ENCODE results near the gene DNAH17. TPM values are rescaled to one million over a fixed set of nuclear protein-coding genes. Genes with fewer than 3 reads are reported as not detected.
A peak's percentile ranks its signal among the peaks of the same experiment; 100 is the strongest.

The DNAH17 gene
- total RNA-seq, 1 experiment from 2014 or later: 0.16 TPM

DNA sequence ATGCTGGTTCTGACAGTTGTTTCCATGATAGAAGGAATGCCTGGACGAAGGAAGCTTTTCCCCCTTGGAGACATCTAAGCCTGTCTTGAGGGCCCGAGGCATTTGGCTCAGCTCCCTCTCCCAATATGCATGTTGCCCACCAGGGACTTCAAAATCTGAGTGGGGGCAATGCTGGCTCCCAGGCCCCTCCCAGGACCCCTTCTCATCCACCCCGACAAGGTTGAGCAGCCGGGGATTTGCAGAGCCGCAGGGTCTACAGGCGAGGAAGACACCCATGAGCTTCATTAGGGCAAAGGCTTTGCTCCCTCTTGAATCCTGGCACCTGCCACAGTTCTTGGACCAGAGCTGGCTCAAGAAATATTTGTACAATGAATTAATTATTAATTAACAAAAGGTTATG, 25.1 kb upstream of the DNAH17 start:
- no peak for DNase-seq (ENCODE audit: low spot score)

DNA sequence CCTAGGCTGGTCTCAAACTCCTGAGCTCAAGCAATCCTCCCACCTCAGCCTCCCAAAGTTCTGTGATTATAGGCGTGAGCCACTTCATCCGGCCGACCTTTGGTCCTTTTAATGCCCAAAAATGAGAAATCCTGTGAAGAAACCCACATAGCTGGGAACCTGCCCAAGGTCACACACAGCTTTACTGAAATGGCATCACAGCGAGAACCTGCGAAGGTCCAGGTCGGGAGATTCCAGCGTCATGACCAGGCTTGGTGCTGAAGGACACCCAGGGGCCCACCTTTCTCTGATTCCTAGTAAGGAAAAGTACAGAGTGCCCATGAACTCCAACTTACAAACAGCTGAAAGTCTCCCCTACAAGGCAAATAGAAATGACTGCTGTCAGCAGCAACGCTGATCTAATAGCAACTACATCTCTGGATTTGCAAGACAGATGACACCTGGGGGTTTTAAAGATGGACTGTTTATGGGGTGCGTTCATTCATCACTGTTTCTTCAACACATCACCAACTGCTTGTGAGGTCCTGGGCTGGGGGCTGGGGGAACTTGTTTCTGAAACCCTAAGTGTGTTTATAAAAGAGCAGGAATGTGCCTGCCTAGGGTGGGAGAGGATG, 24.5 kb upstream of the DNAH17 start:
- DNase-seq (ENCODE audit: low spot score): no peak

DNA sequence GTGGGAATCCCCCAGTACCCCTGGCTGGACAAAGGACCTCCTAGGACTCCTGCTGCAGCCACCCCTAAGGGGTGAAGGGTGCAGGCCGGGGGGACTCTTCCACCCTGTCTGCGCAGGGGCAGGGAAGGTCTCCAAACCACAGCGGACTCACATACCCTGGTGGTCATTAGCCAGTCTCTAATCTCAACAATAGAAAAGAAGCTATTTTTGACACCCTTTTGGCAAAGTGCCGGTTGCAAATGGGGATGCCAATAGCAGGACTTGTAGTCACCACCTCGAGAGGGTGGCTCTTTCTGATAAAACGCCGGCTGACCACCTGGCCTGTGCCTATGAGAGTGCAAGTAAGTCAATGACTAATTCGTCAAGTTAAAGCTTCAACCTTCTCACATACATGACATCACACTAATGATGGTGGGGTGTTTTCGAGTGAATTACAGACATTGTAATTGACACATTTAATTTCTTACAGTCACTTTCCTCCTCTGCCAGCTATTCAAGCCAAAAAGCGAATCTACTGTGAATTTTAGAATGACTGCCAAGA, 23.1 kb upstream of the DNAH17 start:
- peak; percentile 89 for DNase-seq (ENCODE audit: low spot score)

DNA sequence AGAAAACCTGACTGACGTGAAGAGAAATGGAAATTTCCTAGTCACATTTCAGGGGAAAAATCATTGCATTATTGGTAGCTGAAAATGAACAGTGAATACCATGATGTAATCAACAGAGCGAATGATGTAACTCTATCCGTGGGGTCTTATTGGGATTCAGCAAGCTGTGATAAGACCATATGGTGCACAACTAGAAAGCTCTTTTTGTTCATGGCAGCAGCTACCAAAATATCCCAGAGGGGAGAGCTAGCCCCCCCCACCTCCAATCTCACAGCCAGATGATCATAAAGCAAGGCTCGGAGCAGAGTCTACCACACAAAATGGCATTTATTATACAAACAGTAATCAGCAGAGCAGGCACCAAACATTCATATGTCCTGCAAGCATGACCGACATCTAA, 22.2 kb upstream of the DNAH17 start:
- DNase-seq (ENCODE audit: low spot score): no peak

DNA sequence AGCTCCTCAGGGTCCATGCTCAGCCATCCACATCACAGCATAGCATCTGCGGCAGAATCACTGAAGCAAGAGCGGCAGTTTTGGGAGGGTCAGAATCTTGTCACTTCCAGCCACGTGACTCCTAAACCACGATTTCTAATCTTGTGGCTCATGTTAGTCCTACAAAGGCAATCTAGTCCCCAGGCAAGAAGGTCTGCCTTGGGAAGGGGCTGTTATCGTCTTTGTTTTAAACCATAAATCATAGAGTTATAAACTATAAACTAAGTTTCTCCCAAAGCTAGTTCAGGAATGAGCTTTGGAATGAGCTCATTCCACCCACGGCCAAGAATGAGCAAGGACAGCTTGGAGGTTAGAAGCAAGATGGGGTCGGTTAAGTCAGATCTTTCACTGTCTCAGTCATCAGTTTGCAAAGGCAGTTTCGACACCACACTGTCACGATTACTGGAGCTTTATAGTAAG, 20.8 kb upstream of the DNAH17 start:
- no peak for DNase-seq (ENCODE audit: low spot score)

DNA sequence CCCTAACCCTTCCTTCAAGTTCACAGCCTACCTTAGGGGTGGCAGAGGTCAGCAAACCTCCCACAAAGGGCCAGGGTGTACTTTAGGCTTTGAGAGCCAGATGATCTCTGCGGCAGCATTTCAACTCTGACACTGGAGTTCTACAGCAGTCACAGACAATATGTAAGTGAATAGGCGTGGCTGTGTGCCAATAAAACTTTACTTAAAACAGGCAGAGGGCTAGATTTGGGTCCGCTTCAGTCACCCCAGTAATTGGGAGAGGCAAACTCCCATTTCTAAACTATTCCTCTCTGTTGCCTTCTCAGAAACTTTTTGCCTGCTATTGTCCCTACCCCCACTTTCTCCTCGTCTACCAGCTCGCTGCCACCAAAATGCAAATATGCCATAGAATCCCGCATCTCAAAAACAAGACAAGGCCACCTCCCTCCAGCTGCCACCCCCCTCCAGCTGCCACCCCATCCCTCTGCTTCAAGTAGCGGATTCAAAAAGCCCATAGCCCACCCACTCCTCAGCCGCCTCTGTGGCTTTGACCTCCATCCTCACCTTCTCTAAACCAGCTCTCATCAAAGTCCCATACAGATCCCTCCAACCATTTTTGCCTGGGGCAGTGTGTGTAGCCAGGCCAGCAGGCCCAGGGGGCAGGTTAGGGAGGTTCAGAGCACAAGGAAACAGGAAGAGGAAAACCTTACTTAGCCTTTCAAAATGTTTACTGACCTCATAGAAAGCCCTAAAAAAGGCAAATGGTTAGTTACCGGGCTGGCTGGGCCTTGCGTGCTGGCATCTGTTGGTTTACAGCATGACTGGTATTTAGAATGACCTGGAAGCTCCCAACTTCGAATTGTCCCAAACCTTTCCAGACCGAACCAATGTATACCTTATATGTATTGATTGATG, 19.9 kb upstream of the DNAH17 start:
- DNase-seq (ENCODE audit: low spot score): no peak

DNA sequence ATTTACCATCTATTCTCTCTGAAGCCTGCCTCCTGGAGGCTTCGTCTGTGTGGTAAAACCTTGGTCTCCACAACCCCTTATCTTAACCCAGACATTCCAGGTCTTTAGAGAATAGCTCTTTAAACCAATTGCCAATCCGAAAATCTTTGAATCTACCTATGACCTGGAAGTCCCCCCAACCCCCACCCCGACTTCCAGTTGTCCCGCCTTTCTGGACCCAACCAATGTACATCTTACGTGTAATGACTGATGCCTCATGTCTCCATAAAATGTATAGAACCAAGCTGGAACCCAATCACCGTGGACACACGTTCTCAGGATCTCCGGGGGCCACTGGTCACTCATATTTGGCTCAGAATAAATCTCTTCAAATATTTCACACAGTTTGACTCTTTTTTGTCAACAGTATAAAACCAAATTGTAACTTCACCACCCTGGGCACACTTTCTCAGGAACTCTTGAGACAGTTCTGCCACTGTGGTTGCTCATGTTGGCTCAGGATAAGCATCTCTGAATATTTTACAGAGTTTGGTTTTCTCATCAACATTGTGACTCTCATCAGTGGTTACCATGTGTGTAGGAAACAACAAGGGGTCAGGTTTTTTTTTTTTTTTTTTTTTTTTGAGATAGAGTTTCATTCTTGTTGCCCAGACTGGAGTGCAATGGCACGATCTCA, 18.1 kb upstream of the DNAH17 start:
- no peak for DNase-seq (ENCODE audit: low spot score)

DNA sequence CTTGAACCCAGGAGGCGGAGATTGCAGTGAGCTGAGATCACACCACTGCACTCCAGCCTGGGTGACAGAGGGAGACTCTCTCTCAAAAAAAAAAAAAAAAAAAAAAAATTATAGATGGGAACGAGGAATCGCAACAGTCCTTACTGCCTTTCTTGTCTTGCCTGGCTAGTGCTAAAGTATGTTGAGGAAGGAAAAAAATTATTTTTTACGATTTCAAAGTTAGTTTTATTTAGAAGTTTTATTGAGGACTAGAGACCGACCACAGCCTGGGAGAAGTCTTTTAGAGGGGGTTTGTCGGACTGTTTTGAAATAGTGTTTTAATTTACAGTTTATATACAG, 15.8 kb upstream of the DNAH17 start:
- no peak for DNase-seq (ENCODE audit: low spot score)

DNA sequence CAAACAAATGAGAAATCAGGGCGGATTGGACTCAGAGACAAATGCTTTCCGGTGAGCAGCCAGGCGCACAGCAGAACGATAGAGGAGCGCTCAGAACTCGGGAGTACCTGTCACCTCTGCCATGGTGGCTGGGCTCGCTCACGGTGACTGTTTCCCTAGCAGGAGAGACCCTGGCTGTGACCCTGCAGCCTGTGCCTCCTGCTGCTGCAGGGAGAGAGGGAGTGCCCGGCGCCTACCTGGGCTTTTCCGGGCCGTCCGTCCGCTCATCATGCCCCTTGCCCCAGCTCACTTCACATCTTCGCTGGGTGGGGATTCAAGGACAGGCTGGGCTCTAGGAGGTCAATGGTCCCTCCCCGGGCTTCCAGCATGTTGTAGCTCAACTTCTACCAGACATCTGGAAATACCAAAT, 14.1 kb upstream of the DNAH17 start:
- DNase-seq (ENCODE audit: low spot score): no peak

DNA sequence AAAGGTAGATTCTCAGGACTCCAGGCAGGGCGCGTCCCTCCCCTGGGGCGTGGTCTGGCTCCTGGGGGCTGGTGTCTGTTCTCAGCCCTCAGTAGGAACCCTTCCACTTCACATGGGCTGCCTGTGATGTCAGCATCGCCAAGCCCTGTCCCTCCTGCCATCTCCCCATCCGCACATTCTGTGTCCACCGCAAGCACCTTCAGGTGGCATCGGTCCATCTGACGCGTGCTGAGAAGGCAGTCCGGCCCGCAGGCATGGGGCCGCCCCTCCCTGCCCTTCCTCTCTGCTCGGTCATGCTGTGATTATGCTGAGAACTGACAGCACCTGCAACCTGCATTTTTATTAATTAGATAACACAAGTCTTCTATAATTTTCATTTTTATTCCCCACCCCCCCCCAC, 12.7 kb upstream of the DNAH17 start:
- DNase-seq (ENCODE audit: low spot score): peak; percentile 32

DNA sequence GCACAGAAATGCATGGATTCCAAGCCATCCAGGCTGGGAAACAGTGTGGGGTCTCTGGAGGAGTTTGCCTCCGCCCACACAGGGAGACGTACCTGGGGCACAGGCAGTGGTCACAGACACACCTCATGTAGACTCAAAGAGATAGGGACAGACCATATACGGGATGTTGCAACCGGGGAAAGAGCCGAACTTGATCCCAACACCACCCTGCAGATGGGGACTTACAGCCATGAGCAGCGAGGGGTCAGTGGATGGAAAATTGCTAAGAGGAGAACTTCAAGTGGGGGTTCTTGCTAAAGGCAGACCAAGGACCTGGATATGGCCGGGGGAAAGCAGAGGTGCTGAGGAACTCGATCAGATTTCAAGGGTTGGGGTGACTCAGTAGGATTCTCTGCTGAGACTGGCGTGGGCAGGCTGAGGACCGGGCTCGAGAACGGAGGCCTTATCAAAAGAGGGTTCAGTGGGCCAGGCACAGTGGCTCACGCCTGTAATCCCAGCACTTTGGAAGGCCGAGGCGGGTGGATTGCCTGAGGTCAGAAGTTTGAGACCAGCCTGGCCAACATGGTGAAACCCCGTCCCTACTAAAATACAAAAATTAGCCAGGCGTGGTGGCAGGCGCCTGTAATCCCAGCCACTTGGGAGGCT, 12.0 kb upstream of the DNAH17 start:
- no peak for DNase-seq (ENCODE audit: low spot score)

DNA sequence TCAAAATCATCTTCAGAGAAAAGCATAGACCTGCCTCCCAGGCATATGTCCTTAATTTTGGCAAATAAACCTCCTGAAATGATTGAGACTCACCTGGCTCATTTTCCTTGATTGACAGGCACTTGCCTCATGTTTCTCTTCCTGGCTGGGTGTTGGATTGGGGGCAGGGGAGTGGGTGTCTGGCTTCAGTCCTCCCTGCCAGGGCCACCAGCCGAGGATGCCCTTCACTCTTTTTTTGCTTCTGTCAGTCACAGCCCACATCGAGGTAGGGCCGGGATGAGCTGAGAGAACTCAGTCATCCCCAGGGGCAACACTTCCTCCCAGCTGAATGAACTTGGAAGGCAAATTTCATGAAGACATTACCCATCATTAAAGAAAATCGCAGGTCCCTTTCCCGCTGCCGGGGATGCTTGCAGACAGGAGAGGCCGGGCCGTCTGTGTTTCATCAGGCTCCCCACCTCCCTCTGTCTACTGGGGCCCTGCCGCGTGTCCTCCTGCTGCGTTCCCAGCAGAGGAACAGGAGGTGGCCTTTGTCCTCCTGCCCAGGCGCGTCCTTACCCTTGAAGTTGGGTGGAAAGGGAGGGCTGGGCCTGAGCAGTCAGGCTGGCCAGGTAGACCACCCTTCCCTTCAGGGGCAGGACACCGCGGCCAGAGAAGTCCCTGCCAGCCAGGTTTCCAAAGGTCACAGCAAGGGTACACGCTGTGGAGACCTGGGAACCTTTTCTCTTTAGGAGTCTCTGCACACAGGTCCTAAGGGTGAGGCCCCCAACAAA, 11.2 kb upstream of the DNAH17 start:
- no peak for DNase-seq (ENCODE audit: low spot score)

DNA sequence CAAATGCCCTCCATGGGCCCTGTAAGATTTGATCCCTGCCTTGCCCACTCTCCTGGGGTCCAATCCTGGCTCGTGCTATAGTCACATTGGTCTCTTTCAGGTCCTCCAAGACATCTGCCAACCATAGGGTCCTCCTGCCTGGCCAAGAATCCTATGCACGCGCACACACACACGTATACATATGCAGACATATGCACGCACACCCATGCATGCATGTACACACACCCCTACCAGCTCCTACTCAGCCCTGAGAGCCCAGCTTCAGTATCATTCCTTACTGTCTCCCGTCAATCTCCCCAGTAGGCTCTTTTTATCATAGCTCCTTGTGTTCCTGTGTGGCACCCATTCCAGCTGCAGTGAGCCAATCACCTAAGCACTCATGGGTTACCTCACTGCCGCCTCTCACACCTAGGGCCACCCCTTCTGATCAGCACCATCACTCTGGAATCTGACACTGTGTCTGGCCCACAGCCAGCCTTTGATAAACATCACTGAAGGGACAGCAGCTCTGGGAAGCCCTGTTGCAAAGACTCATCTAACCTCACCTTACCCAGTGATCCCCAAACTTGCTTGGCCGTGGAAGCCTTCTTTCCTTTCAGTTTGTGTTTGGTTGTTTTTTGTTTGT, 7.9 kb upstream of the DNAH17 start:
- no peak for DNase-seq (ENCODE audit: low spot score)

DNA sequence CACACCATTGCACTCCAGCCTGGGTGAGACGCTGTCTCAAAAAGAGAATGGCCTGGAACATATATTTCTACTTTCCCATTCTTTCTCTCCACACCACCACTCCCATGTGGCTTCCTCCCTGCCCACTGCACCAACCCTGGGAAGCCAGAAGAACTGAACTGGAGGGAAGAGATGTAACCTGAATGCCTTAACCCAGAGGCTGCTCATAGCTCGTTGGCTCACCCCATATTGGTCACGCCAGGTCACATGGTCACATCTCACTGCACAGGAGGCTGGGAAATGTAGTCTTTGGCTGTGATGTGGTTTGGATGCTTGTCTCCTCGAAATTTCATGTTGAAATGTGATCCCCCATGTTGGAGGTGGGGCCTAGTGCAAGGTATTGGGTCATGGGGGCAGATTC, 5.9 kb upstream of the DNAH17 start:
- peak; percentile 13 for DNase-seq (ENCODE audit: low spot score)

DNA sequence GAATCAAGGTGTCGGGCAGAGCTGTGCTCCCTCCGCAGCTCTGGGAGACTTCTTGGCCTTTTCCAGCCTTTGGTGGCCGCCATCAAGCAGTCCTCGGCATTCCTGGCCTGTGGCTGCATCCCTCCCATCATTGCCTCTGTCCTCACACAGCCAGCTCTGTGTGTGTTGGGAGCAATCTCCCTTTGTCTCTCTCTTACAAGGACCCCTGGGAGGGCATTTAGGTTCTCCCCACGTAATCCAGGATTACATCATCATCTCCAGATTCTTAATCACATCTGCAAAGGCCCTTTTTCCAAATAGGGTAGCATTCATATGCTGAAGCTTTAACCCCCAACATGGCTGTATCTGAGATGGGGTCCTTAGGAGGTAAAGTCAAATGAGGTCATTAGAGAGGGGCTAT, 4.1 kb upstream of the DNAH17 start:
- no peak for DNase-seq (ENCODE audit: low spot score)

DNA sequence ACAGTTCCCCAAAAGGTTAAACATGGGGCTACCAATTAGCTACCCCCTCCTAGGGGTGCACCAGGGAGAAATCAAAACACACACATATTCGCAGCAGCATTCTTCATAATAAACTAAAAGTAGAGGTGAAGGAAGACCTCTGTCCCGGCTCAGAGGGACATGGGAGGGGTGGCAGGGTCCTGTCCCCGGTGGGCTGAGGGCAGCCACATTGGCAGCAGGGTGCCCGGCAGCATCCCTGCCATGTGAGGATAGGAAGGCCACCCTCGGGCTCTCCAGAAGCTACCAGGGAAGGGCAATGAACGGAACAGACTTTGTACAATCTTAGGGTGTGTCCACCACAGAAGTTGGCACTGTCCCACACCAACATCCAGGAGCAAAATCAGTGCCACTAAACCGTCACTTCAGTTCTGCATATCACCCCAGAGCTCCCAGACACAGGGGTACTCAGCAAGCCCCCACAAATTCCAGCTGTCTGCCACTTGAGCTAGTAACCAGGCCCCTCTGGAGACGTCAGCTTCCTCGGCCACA, 3.1 kb upstream of the DNAH17 start:
- DNase-seq (ENCODE audit: low spot score): no peak

DNA sequence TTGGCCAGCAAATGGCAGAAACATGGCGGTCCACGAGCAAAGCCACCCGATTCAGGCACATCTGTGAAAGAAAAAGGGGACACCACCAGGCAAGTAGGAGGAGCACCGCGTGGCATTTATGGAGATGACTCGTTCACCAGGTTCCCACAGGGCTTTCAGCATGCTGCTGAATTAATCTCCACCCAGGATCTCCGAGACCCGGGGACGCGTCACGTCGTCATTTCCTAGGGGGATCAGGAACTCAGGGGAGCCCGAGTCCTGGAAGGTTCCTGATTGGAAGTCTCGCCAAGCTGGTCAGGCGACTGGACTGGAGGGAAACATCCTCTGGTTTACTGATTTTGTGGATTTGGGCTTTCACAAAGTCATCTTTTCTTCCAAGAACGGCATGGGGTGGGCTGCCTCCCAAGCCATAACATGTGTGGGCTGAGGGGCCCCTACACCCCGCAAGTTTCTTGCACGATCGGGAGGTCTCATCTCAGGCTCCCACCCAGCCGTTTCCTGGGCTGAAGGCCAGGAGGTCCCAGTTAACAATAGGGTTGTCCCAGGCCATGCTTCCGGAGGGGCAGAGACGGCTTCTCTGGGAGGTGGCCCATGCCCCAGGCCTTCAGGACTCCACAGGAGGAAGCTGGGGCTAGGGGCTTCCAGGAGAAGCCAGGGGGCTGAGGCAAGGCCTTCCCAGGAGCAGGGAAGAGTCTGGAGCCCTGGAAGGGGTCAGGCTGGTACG, 645 bp downstream of the DNAH17 start:
- peak; percentile 35 for DNase-seq (ENCODE audit: low spot score)

DNA sequence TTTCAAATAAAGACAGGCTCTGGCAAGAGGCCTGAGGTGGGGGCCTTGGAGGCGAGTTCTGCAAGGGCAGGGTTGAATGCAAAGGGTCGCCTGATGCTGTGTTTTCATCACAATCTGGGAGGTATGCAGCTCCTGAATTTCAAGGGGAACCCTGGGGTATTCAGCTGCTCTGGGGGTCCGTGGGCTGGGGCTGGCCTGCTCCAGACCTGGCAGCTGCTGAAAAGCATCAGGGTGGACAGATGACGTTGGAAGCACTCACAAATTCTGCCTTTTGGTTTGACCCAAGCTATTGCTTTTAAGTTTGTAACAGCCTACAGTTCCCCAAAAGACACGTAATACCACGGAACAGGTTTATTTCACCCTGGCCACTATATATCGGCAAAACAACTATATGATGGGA, 1.3 kb downstream of the DNAH17 start:
- DNase-seq (ENCODE audit: low spot score): no peak

DNA sequence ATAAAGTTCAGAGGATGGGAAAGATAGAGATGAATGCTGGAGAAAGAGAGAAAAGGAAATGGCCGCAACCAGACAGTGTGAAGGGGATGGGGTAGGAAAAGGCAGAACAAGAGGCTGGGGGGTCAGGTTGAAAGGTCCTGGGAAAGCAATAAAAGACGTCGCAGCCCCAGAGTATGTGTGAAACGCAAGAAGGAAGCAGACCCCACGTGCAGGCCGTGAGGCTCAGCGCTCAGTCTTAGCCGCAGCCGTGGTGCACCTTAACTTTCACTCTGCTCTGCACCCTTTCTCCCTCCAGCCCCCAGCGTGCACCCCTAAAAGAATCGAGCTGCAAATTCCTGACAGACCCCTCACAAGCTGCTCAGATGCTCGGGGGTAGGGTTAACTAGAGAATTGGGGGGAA, 1.9 kb downstream of the DNAH17 start:
- DNase-seq (ENCODE audit: low spot score): no peak

DNA sequence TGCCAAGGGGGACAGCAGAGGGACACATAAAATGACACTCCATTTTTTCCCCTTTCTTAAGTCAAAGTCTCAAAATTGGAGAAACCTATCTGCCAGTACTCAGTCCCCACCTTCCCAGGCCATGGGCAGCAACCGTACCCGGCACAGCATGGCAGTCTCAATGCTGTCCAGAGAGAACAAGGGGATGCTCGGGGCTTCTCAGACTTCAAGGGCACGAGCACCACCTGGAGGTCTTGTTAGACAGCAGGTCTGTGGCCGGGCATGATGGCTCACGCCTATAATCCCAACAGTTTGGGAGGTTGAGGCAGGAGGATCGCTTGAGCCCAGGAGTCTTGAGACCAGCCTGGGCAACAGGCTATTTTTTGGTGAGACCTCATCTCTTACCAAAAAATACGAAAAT, 3.2 kb downstream of the DNAH17 start:
- no peak for DNase-seq (ENCODE audit: low spot score)

All from A172 (cell line).